Endothelial cell of umbilical vein (primary cell): ENCODE measurements around the gene OR5P2. TPM values are rescaled to one million over a fixed set of nuclear protein-coding genes. Genes with fewer than 3 reads are reported as not detected.
"Not testable (repeated sequence)": the region's sequence is repeated elsewhere in the genome, so short reads cannot be mapped to it uniquely, and the experiment has no call there.

Experiments
- BruUV-seq: library from RNA; stranded (reverse); fragments of 400-500 nt; replicated peaks from 2 replicates; lab custom pipeline; 2021; lab: Mats Ljungman, UMichigan
- CTCF ChIA-PET: fragments of 300-600, 350-600 bp; sonication (Branson Sonifier 250); formaldehyde crosslinking; loops from one replicate; lab custom pipeline; 2021; ENCODE audit warnings: antibody characterized with exemption, inconsistent platforms; lab: Charles Lee
- POLR2A ChIA-PET: fragments of 300-600, 350-600 bp; sonication (Branson Sonifier 250); formaldehyde crosslinking; loops from one replicate; lab custom pipeline; 2021; ENCODE audit warnings: antibody characterized with exemption, inconsistent platforms; lab: Charles Lee
- DNase-seq: peaks from one replicate; pipeline ENCODE4 v3.0.0-alpha.2; 2011; ENCODE audit warnings: low read depth, low spot score
- FAIRE-seq: peaks from 2 replicates; lab custom pipeline; 2011; peaks lifted over from hg19 to GRCh38; lab: Jason Lieb, UNC
- H2AFZ ChIP-seq: 2 replicates; pipeline ENCODE4 v1.6.0; 2012; ENCODE audit warnings: low read depth, low read length, control low read depth, inconsistent platforms
- H3K27ac ChIP-seq: 2 replicates; pipeline ENCODE4 v1.5.1; 2011; ENCODE audit warnings: low read depth, mild to moderate bottlenecking, control low read depth, low read length, moderate library complexity; ENCODE audit not compliant: insufficient read depth
- H3K27me3 ChIP-seq, 2 experiments: 2 replicates each; pipeline versions ENCODE4 v1.6.0 to v1.6.1; 2011; ENCODE audit warnings: low read length in 2 of 2, mixed read lengths in 1 of 2; ENCODE audit not compliant: control insufficient read depth in 2 of 2, insufficient read depth in 2 of 2
- H3K36me3 ChIP-seq, 2 experiments: 2 replicates in 1 of 2; 3 replicates in 1 of 2; pipeline ENCODE4 v1.5.1; 2011; ENCODE audit warnings: low read length in 2 of 2, mild to moderate bottlenecking in 1 of 2, moderate library complexity in 1 of 2; ENCODE audit not compliant: control insufficient read depth in 2 of 2, insufficient read depth in 2 of 2; ENCODE audit errors: extremely low read depth in 1 of 2
- H3K4me1 ChIP-seq: 3 replicates; pipeline ENCODE4 v1.5.1; 2011; ENCODE audit warnings: mild to moderate bottlenecking, low read length; ENCODE audit not compliant: control insufficient read depth, insufficient read depth; ENCODE audit errors: extremely low read depth
- H3K4me2 ChIP-seq: 2 replicates; pipeline ENCODE4 v1.6.1; 2011; ENCODE audit warnings: low read length, control low read depth, mixed read lengths; ENCODE audit not compliant: insufficient read depth
- H3K4me3 ChIP-seq, 3 experiments: fragments of 200-600 bp in 1 of 3; sonication (generic), shearing (Covaris generic) in 1 of 3; replicated peaks in 1 of 3; 2 replicates each; pipeline ENCODE4 v1.5.1; 2011 to 2016; ENCODE audit warnings: control low read depth in 3 of 3, low read length in 3 of 3, mild to moderate bottlenecking in 2 of 3, inconsistent platforms in 1 of 3, low read depth in 1 of 3, moderate library complexity in 1 of 3; ENCODE audit not compliant: insufficient read depth in 1 of 3
- H3K79me2 ChIP-seq: 2 replicates; pipeline ENCODE4 v1.6.0; 2012; ENCODE audit warnings: low read length, inconsistent platforms; ENCODE audit not compliant: control insufficient read depth, insufficient read depth
- H3K9ac ChIP-seq: replicated peaks from 2 replicates; pipeline ENCODE3; 2011; ENCODE audit warnings: low read length, control low read depth; ENCODE audit not compliant: insufficient read depth; ENCODE audit errors: extremely low read depth
- H3K9me1 ChIP-seq: replicated peaks from 3 replicates; pipeline ENCODE4 v1.6.0; 2011; ENCODE audit warnings: mild to moderate bottlenecking, low read length; ENCODE audit not compliant: control insufficient read depth, insufficient read depth; ENCODE audit errors: extremely low read depth
- H3K9me3 ChIP-seq: replicated peaks from 2 replicates; pipeline ENCODE4 v1.5.1; 2012; ENCODE audit warnings: low read length, inconsistent platforms; ENCODE audit not compliant: control insufficient read depth, insufficient read depth
- H4K20me1 ChIP-seq: replicated peaks from 2 replicates; pipeline ENCODE3; 2011; ENCODE audit warnings: mild to moderate bottlenecking, low read length; ENCODE audit not compliant: control insufficient read depth, insufficient read depth; ENCODE audit errors: extremely low read depth
- EZH2 ChIP-seq: IDR thresholded peaks from 2 replicates; pipeline ENCODE4 v1.6.1; 2012; ENCODE audit warnings: borderline replicate concordance, low read depth, mild to moderate bottlenecking, moderate library complexity, low read length, inconsistent platforms; ENCODE audit not compliant: severe bottlenecking
- FOS ChIP-seq: IDR thresholded peaks from 2 replicates; pipeline ENCODE4 v1.6.1; 2011; ENCODE audit warnings: mild to moderate bottlenecking, low read length, moderate library complexity, borderline replicate concordance; ENCODE audit not compliant: insufficient read depth
- GATA2 ChIP-seq: IDR thresholded peaks from 2 replicates; pipeline ENCODE4 v1.7.0; 2011; ENCODE audit warnings: low read depth, mild to moderate bottlenecking, moderate library complexity, mixed read lengths, low read length; ENCODE audit not compliant: insufficient read length, insufficient read depth
- JUN ChIP-seq: IDR thresholded peaks from 2 replicates; pipeline ENCODE4 v1.6.1; 2011; ENCODE audit warnings: borderline replicate concordance, low read depth; ENCODE audit not compliant: insufficient read length, insufficient read depth
- MAX ChIP-seq: IDR thresholded peaks from 2 replicates; pipeline ENCODE4 v1.6.1; 2011; ENCODE audit not compliant: insufficient read depth, insufficient read length
- MYC ChIP-seq: IDR thresholded peaks from one replicate; pipeline ENCODE4 v1.6.1; 2011; ENCODE audit warnings: mild to moderate bottlenecking, low read depth, low read length
- POLR2A ChIP-seq: IDR thresholded peaks from 2 replicates; pipeline ENCODE4 v1.6.1; 2012; ENCODE audit warnings: low read depth, mild to moderate bottlenecking, control low read depth, low read length
- POLR2AphosphoS5 ChIP-seq: IDR thresholded peaks from 2 replicates; pipeline ENCODE4 v1.6.1; 2012; ENCODE audit warnings: low read depth, mild to moderate bottlenecking, control low read depth, low read length, moderate library complexity; ENCODE audit not compliant: insufficient read depth
- dilution Hi-C: fragments of 300-500 bp; cut with MboI; formaldehyde crosslinking; loops from one replicate; pipeline ENCODE4 v1.15.0; 2019; ENCODE audit warnings: low sequenced_read_pairs; ENCODE audit not compliant: extremely low pct_ligation_motif_present
- intact Hi-C: fragments of 100-400 bp; cut with micrococcal nuclease; formaldehyde crosslinking; loops from one replicate; pipeline ENCODE4 v1.10.0; 2022
- polyA plus RNA-seq, 4 experiments: library from polyadenylated mRNA; depleted of rRNA in 3 of 4; stranded (reverse) in 3 of 4; unstranded in 1 of 4; fragments of >200 nt; gene quantifications; 2 replicates each; pipeline versions ENCODE4 v1.2.1 to v1.2.3, GENCODE V29; 2011 to 2012; ENCODE audit warnings: missing spikeins in 1 of 4
- total RNA-seq: library from RNA; stranded (reverse); gene quantifications from 2 replicates; pipeline ENCODE4 v1.2.3, GENCODE V29; 2021
- TF ChIP-seq, protein P1 (sequence below), 2 donors: IDR thresholded peaks; 1 replicate in 1 of 2; 2 replicates in 1 of 2; pipeline ENCODE4 v1.5.1; 2011; ENCODE audit warnings: low read length in 2 of 2, mild to moderate bottlenecking in 2 of 2, moderate library complexity in 2 of 2, control low read depth in 1 of 2, inconsistent platforms in 1 of 2, low read depth in 1 of 2; ENCODE audit not compliant: insufficient read depth in 1 of 2; ENCODE audit errors: extremely low read depth in 1 of 2

Gene OR5P2
- total and polyA plus RNA-seq, 2 donors (not counting 3 experiments of a cell fraction or from before 2014, with no cell fraction given): not detected

DNA sequence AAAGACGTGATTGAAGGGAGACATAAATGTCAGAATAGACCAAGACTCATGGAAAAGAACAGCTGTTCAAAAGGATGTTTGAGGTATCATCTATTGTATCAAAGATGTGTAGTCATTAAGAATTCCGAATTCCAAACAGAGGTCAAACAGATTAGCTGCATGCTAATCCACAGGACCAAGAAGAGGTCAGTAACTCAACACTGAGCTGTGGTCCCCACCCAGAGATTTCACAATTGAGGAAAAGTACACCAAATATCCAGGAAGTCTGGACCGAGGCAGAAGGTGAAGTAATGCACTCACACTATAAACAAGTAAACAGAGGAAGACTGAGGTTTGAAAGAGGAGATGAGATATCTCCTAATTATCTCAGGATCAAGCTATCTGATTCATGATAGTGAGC, 29.6 kb upstream of the OR5P2 start:
- ChIA-PET POLR2A (no interaction called here), CTCF (no interaction called here)
- H3K9me1 ChIP-seq: no peaks in the 10 kb centered on the region
- H3K4me2 ChIP-seq: no peak overlapping the region
- H3K4me1 ChIP-seq: no peaks in the 10 kb centered on the region
- no peaks in the 10 kb centered on the region for H3K36me3 ChIP-seq
- dilution Hi-C loops (no loop called here), intact Hi-C loops (no loop called here)
- no peaks in the 10 kb centered on the region for H4K20me1 ChIP-seq
- TF ChIP-seq MYC: no peak
- TF ChIP-seq POLR2A: no peak
- no peak for TF ChIP-seq MAX
- TF ChIP-seq POLR2AphosphoS5: no peak
- no peak for TF ChIP-seq EZH2
- no peak for TF ChIP-seq JUN
- TF ChIP-seq, protein P1, sequence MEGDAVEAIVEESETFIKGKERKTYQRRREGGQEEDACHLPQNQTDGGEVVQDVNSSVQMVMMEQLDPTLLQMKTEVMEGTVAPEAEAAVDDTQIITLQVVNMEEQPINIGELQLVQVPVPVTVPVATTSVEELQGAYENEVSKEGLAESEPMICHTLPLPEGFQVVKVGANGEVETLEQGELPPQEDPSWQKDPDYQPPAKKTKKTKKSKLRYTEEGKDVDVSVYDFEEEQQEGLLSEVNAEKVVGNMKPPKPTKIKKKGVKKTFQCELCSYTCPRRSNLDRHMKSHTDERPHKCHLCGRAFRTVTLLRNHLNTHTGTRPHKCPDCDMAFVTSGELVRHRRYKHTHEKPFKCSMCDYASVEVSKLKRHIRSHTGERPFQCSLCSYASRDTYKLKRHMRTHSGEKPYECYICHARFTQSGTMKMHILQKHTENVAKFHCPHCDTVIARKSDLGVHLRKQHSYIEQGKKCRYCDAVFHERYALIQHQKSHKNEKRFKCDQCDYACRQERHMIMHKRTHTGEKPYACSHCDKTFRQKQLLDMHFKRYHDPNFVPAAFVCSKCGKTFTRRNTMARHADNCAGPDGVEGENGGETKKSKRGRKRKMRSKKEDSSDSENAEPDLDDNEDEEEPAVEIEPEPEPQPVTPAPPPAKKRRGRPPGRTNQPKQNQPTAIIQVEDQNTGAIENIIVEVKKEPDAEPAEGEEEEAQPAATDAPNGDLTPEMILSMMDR (IDR thresholded peaks at IDR 0.05; ENCODE audit: extremely low read depth in 1 of 2, insufficient read depth in 1 of 2, low read depth in 1 of 2, low read length in 2 of 2): no peak
- no peak for TF ChIP-seq GATA2
- no peak for TF ChIP-seq FOS
- no peak overlapping the region for H3K9ac ChIP-seq
- FAIRE-seq (no peak), DNase-seq (no peak)
- H3K4me3 ChIP-seq: no peak overlapping the region
- BruUV-seq: no TSS peak
- no peak overlapping the region for H2AFZ ChIP-seq
- H3K27me3 ChIP-seq: no peaks in the 10 kb centered on the region
- H3K27ac ChIP-seq: no peak overlapping the region
- H3K79me2 ChIP-seq: no peaks in the 10 kb centered on the region
- no peaks in the 10 kb centered on the region for H3K9me3 ChIP-seq

GRCh38 chr11:7820417-7820816, 23.7 kb upstream of the OR5P2 start:
- H3K36me3 ChIP-seq, H3K9ac ChIP-seq, dilution Hi-C loops, H3K9me3 ChIP-seq, H4K20me1 ChIP-seq, H3K4me3 ChIP-seq, H3K79me2 ChIP-seq, H3K27ac ChIP-seq, H3K27me3 ChIP-seq, POLR2A ChIA-PET, intact Hi-C loops, H3K9me1 ChIP-seq, H2AFZ ChIP-seq, H3K4me1 ChIP-seq, CTCF ChIA-PET, H3K4me2 ChIP-seq, FAIRE-seq, DNase-seq, BruUV-seq: not testable (repeated sequence)

- H3K27me3 ChIP-seq, H4K20me1 ChIP-seq, H3K9me3 ChIP-seq, H3K4me2 ChIP-seq, POLR2A ChIA-PET, intact Hi-C loops, CTCF ChIA-PET, H3K4me1 ChIP-seq, FAIRE-seq, H3K9me1 ChIP-seq, H2AFZ ChIP-seq, H3K9ac ChIP-seq, BruUV-seq, H3K4me3 ChIP-seq, H3K27ac ChIP-seq, DNase-seq, H3K36me3 ChIP-seq, dilution Hi-C loops, H3K79me2 ChIP-seq: not testable (repeated sequence)
These were observed 18.2 kb upstream of the OR5P2 start for GRCh38 chr11:7814897-7815296.
